HUDEP-2 (cell line): ENCODE data around the gene PRRT2.

Experiments
- DNase-seq, 76 experiments: peaks; one replicate each; lab custom pipeline; 2025; ENCODE audit not compliant: unreplicated experiment in 76 of 76; lab: John Stamatoyannopoulos, UW

PRRT2 gene

DNA sequence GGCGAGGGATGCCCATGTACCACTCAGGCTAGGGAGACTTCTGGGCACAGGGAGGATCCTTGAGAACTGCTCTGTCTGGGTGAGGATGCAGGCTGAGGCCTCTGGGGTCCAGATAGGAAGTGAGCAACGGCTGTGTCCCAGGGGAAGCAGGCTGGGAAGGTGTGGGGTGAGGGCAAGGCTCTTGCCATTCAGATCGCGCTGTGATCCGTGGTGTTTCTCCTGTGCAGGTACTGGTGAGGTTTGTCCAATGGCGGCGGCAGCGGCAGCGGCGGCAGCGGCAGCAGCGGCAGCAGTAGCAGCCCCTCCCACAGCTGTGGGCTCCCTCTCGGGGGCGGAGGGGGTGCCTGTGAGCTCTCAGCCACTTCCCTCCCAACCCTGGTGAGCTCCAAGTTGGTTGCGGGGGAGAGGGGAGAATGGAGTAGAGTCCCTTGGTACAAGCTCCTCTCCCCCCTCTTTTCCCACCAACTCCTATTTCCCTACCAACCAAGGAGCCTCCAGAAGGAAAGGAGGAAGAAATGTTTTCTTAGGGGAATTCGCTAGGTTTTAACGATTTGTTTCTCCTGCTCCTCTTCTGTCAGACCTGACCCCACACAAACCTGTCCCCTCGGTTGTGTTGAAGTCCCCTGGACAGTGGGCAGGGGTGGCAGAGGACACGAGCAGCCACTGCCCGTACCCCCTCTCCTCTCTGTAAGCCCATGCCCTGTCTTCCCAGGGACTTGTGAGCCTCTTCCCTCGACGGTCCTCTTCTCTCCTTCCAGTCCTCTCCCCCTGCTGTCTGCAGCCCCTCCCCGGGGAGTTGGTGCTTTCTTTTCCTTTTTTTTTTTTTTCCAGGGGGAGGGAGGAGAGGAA lies 1.9 kb upstream of the PRRT2 start:
- DNase-seq: no peak

DNA sequence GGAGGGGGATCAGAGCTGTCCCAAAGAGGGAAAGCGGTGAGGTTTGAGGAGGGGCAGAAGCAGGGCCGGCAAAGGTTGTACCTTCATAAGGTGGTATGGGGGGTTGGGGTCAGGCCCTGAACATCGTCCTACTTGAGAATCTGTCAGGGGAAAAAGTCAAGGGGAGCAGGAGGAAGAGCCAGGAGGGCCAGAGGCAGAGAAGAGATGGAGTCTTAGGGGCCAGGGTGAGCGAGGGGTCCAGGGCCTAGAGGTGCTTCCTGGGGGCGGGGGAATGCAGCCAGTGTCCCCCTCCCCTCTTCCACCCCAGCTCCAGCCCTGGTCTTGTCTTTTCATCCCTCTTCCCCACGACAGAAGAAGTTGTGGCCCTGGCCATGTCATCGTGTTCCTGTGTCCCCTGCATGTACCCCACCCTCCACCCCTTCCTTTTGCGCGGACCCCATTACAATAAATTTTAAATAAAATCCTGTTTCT lies 1.3 kb upstream of the PRRT2 start:
- DNase-seq: no peak

DNA sequence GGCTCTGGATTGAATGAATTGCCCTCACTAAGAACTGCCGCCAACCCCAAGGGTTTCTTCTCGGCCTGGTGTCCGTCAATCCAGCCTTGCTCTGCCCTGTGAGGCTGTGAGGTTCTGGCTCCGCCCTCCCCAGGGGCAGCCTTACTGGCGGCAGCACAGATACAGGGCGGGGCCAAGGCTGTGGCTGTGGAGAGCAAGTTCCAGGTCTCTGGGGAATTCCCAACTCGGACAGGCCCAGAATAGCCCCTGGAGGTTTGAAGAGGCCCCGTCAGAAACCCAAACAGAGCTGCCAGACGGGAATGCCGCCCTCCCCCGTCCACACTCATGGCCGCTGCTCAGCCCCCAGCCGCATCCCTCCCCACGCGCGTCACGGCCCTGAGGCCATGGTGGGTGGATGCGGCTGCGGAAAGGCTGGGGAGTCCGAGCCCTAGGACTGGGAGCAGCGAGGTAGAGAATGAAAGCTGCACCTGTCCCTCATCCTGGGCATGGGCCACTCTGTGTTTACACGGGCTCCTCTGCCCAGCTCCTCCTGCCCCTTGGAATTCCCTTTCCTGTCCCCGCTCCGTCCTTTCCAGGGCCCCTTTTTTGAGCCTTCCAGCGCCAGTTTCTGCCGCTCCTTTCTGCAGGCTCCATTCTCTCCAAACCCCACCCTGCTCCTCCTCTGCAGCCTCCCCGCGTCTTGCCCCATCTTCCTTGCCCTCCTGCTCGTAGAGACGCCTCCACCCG lies 660 bp upstream of the PRRT2 start:
- DNase-seq: peak in 73 of 76 experiments; percentile 41 to 90 (median 78)

DNA sequence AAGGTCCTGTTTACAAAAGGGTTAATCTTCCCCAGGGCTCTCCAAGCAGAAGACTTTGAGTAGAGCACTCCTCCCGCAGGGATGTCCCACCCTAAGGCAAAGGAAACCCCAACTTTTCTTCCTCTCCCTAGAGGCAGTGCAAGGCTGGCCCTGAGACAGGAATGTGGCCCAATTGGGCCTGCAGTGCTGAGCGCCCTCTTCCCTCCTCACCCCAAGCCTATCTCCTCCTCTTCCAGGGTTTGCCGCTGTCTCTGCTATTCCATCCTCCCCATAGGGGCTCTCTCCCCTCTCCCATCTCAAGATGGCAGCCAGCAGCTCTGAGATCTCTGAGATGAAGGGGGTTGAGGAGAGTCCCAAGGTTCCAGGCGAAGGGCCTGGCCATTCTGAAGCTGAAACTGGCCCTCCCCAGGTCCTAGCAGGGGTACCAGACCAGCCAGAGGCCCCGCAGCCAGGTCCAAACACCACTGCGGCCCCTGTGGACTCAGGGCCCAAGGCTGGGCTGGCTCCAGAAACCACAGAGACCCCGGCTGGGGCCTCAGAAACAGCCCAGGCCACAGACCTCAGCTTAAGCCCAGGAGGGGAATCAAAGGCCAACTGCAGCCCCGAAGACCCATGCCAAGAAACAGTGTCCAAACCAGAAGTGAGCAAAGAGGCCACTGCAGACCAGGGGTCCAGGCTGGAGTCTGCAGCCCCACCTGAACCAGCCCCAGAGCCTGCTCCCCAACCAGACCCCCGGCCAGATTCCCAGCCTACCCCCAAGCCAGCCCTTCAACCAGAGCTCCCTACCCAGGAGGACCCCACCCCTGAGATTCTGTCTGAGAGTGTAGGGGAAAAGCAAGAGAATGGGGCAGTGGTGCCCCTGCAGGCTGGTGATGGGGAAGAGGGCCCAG lies 1.0 kb downstream of the PRRT2 start:
- DNase-seq: no peak

DNA sequence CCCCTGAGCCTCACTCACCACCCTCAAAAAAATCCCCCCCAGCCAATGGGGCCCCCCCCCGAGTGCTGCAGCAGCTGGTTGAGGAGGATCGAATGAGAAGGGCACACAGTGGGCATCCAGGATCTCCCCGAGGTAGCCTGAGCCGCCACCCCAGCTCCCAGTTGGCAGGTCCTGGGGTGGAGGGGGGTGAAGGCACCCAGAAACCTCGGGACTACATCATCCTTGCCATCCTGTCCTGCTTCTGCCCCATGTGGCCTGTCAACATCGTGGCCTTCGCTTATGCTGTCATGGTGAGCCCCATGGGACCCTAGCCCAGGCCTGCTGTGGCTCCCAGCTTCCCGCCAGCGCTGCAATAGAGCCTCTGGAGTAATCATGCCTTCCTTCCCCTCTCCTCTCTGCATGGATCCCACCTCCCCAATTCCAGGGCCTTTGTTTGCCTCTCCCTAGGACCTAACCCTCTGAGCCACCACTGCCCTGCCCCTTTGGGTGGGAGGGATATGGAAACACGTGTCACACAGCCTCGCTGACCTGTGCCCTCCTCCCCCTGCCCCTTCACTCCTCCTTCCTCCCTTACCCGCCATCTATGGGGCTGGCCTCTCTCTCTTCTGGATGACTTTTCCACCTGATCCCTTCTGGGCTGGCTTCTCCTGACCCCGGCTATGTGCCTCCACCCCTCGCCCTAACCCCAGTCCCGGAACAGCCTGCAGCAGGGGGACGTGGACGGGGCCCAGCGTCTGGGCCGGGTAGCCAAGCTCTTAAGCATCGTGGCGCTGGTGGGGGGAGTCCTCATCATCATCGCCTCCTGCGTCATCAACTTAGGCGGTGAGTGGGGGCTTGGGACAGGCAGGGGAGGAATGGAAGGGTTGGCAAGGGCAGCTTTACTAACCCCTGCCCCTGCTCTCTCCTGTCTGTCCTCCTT lies 1.9 kb downstream of the PRRT2 start:
- DNase-seq: no peak

DNA sequence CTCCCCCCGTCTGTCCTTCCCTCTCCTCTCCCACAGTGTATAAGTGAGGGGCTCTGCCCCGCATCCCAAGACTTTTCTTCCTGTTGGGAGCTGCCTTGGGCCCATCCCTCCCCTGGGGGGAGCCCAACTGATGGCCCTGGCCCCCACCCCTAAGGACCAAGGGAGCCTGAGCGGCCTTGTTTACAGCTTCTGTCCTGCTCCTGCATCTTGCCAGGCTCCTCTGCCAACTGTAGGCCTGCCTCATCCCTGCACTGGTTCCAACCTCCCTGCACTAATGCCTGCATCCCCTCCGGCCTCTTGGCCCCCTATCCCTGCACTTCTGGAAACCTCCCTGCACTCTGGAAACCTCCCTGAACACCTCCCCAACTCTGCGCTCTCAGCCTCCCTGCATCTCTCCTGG lies 2.6 kb downstream of the PRRT2 start:
- DNase-seq: no peak

DNA sequence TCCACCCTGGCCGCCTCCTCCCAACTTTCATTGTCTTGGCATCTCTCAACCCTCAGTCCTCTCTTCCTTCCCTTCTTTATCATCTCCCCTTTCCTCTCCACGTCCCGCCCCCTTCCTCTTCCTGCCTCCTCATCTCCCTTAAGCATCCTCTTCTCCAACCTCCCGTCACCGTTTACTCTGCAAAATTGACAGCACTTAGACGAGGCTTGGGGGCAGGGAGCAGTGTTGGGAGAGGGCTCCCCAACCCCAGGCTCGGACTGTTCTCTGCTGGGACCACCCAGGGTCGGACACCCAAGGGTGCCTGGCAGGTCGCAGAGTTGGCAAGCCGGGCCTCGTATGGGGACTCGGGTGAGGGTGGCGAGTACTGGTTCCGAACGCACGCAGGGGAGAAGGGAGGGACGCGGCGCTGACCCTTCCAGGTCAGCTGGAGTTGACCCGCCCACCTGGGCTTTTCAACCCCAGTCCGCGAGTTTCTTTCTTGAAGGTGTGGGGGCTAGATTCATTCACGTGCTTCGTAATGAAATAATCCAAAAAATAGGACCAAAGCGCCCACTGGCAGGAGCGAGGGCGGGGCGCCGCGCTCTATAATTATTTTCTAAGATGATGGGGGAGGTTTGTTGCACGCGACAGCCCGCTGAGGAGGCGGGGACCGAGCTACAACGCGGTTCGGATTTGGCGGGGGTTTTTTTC lies 3.2 kb downstream of the PRRT2 start:
- peak in 1 of 76 experiments; percentile 24 for DNase-seq

DNA sequence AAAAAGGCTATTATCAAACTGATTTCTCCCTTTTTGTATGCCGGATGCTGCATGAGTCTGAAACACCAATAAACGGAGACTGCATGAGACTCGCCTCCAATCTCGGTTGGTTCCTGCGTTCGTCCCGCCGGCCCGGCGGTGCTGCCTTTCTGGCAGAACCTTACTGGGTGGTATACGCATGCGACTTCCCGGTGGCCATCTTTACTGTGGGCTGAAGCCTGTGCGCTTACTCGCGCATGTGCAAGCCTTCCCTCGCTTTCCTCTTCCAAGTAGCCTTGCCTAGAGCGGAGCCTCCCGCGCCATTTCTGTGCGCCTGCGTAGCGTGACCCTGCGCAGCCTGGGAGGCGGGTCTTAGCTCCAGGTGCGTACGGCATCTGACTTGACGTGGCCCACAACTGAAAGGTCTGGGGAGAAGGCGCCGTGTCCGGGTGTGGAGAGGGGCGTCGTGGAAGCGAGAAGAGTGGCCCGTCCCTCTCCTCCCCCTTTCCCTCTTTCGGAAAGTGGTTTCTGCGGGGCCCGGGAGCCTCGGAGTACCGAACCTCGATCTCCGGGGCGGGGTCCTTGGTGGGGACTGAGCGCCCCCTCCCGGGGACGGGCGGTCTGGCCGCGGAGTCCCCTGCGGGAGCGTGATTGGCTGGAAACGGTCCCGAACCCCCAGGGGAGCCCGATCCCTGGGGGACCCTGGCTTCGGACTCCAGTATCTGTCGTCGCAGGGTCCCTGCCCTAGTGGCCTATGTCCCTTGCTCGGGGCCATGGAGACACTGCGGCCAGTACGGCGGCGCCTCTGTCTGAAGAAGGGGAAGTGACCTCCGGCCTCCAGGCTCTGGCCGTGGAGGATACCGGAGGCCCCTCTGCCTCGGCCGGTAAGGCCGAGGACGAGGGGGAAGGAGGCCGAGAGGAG lies 4.0 kb downstream of the PRRT2 start, which contains the start of gene PAGR1:
Gene PAGR1 (plus strand): TSS at position 360 of the 901 bp plus-strand sequence. CDS start 374 bp downstream, at position 734.
- DNase-seq: peak; percentile 70 to 99 (median 96)

DNA sequence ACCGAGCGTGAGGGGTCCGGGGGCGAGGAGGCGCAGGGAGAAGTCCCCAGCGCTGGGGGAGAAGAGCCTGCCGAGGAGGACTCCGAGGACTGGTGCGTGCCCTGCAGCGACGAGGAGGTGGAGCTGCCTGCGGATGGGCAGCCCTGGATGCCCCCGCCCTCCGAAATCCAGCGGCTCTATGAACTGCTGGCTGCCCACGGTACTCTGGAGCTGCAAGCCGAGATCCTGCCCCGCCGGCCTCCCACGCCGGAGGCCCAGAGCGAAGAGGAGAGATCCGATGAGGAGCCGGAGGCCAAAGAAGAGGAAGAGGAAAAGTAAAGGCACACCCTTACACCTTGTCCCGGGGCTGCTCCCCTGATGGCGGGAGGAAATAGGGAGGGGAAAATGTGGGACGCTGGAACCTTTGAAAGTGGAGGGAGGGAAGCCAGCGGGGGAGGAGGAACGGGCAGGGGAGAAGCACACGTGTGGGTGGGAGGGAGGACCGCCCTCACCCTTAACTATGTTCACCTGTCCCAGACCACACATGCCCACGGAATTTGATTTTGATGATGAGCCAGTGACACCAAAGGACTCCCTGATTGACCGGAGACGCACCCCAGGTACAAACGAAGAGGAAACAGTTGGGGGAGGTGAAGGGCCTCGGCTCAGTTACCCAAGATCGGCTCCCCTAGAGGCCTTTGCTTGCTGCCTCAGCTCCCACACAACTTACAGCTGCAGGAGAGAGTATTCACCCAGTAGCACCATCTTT lies 4.9 kb downstream of the PRRT2 start:
- peak in 47 of 76 experiments; percentile 3 to 69 (median 38) for DNase-seq

DNA sequence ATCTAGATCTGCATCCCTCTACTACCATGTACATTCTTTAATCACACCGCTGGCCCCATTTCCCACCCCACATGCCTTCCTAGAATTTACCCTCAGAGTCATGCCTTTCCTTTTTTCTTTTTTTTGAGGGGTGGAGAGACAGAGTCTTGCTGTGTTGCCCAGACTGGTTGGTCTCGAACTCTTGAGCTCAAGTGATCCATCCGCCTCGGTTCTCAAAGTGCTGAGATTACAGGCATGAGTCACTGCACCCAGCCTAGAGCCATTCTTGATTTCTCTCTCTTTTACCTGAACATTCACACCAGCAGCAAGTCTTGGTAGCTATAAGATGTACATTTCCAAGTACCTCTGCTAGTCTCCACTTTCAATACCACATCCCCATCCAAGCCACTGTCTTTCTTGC lies 6.1 kb downstream of the PRRT2 start:
- no peak for DNase-seq

DNA sequence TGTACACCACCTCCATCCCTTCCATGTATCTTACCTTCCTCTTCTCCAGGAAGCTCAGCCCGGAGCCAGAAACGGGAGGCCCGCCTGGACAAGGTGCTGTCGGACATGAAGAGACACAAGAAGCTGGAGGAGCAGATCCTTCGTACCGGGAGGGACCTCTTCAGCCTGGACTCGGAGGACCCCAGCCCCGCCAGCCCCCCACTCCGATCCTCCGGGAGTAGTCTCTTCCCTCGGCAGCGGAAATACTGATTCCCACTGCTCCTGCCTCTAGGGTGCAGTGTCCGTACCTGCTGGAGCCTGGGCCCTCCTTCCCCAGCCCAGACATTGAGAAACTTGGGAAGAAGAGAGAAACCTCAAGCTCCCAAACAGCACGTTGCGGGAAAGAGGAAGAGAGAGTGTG lies 7.5 kb downstream of the PRRT2 start:
- DNase-seq: no peak

DNA sequence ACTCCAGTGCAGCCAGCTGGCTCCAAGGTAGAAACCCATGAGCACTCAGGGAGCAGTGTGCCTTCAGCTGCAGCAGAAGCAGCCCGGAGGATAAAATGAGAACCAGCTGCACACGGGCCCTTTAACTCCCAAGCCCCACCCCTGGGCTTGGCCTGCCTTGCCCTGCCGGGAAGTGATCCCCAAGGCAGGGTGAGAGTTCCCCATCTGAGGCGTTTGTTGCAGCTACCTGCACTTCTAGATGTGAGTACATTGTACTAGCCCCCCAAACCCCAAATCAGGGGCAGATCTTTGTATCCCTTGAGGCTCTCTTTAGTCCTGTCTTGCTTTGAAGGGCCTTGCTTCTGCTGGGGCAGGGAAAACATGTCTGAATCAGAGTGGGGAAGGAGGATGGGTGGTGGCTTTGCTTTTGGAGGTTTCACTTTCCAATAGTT lies 8.3 kb downstream of the PRRT2 start, which contains the start of gene MVP:
Gene MVP (plus strand): TSS at position 192 of the 431 bp plus-strand sequence. CDS start 10,088 bp downstream, outside the sequence.
- DNase-seq: peak in 37 of 76 experiments; percentile 4 to 56 (median 26)

DNA sequence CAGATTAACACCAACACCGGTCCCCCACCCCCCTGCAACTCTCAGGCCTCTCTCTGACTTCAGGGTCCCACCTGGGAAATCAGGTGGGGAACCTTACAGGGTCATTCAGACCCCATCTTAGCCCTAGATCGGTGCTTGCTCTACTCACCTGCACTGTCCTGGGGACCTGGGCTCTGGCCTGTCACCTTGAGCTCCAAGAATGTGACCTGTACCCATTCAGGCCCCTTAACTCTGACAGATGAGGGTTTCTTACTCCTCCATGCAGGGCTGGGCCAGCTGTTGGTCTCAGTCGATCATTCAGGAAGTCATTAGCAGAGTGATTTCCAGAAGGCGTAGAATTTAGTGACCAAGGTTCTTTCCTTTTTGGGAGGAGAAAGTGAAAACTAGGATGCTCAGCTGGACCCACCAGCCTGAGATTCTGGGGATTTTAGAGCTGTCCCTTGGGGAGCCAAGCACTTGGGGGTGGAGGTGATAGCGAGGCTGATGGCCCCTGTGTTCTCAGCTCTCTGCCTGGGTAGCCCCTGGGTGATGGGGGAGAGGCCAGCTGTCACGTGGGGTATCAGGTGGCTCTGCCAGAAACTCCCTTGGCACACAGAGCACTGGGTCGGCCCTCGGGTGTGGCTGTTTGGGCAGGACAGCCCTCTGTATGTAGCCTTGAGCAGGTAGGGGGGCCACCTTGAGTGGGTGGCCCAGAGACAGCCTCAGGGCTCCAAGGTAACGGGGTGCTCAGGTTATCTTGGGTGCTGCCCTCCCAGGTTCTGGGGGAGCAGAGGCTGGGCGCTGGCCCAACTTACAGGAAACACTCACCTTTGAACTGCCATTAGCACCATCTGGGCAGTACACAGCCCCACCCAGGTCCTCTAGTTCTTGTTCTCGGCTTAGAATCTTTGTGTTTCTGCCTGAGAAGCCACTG lies 9.0 kb downstream of the PRRT2 start:
- peak in 24 of 76 experiments; percentile 4 to 51 (median 16) for DNase-seq

DNA sequence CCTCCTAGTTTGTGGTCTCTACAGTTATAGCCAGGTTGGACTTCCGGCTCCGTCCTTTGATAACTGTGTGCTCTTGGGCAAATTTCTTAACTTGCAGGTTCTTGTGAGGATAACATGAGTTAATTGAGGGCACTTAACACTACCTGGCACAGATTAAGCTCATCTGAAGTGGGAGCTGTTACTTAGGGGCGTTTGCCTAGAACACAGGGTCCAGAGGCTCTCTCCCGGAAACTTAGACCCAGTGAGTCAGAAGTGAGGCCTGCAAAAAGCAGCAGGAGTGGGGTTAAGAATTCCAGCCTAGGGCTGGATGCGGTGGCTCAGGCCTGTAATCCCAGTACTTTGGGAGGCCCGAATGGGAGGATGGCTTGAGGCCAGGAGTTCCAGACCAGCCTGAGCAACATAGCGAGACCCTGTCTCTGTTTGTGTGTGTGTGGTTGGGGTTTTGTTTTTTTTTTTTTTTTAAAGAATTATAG lies 9.7 kb downstream of the PRRT2 start:
- no peak for DNase-seq

DNA sequence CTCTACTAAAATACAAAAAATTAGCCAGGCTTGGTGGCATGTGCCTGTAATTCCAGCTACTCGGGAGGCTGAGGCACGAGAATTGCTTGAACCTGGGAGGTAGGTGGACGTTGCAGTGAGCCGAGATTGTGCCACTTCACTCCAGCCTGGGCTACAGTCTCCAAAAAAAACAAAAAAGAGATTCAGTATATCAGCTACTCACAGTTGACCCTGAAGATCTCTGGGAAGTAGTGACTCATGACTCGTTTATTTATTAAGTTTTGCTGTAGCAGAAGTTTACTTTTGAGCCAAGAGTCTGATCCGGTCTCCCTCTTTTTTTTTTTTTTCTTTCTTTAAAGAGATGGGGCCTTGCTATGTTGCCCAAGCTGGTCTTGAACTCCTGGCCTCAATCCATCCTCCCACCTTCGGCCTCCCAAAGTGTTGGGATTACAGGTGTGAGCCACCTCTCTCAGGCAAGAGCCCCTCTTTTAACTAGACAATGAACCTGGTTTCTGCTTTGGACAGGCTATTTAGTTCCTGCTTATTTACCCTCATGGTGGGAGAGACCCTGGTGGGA lies 12.7 kb downstream of the PRRT2 start:
- DNase-seq: no peak
